Gastroesophageal sphincter (tissue), 3 donors: ENCODE measurements around the gene AK1.

Experiments
- EP300 ChIP-seq: sonication (generic); formaldehyde crosslinking; IDR thresholded peaks from one replicate; pipeline ENCODE4 v1.6.1; 2017; ENCODE audit warnings: antibody characterized with exemption, mild to moderate bottlenecking
- POLR2A ChIP-seq, 2 donors: fragments of 450-650 bp; IDR thresholded peaks; one replicate each; pipeline ENCODE4 v1.6.1; 2017; ENCODE audit warnings: antibody characterized with exemption in 2 of 2, mild to moderate bottlenecking in 2 of 2, moderate library complexity in 1 of 2
- POLR2AphosphoS5 ChIP-seq: sonication (generic); formaldehyde crosslinking; IDR thresholded peaks from one replicate; pipeline ENCODE4 v1.6.1; 2017; ENCODE audit warnings: antibody characterized with exemption
- TF ChIP-seq, protein P1 (sequence below), 4 experiments: fragments of 200-600 bp in 2 of 4; fragments of 450-650 bp in 2 of 4; sonication (generic) in 1 of 4; IDR thresholded peaks; one replicate each; pipeline ENCODE4 v1.5.1; 2017 to 2019; ENCODE audit warnings: antibody characterized with exemption in 4 of 4, mild to moderate bottlenecking in 2 of 4, moderate library complexity in 2 of 4

GRCh38 chr9:127853312-127854183 is 23.9 kb downstream of the AK1 start:
- TF ChIP-seq POLR2A (IDR thresholded peaks at IDR 0.05), result no peak
- TF ChIP-seq, protein P1, sequence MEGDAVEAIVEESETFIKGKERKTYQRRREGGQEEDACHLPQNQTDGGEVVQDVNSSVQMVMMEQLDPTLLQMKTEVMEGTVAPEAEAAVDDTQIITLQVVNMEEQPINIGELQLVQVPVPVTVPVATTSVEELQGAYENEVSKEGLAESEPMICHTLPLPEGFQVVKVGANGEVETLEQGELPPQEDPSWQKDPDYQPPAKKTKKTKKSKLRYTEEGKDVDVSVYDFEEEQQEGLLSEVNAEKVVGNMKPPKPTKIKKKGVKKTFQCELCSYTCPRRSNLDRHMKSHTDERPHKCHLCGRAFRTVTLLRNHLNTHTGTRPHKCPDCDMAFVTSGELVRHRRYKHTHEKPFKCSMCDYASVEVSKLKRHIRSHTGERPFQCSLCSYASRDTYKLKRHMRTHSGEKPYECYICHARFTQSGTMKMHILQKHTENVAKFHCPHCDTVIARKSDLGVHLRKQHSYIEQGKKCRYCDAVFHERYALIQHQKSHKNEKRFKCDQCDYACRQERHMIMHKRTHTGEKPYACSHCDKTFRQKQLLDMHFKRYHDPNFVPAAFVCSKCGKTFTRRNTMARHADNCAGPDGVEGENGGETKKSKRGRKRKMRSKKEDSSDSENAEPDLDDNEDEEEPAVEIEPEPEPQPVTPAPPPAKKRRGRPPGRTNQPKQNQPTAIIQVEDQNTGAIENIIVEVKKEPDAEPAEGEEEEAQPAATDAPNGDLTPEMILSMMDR (IDR thresholded peaks at IDR 0.05), result no peak
- no peak for TF ChIP-seq POLR2AphosphoS5
- no peak for TF ChIP-seq EP300
